Suprapubic skin (tissue), 4 donors: ENCODE data around the gene NPDC1. TPM values are rescaled to one million over a fixed set of nuclear protein-coding genes. Genes with fewer than 3 reads are reported as not detected.

Experiments
- DNase-seq, 2 donors: peaks; one replicate each; pipeline ENCODE4 v3.0.0-alpha.2; 2019; ENCODE audit warnings: low spot score in 2 of 2
- H3K27ac ChIP-seq: fragments of 200-600 bp; sonication (generic); one replicate; pipeline ENCODE4 v1.5.1; 2019
- H3K27me3 ChIP-seq: fragments of 200-600 bp; sonication (generic); one replicate; pipeline ENCODE4 v1.5.1; 2019
- H3K36me3 ChIP-seq: fragments of 200-600 bp; sonication (generic); one replicate; pipeline ENCODE4 v1.5.1; 2019
- H3K4me1 ChIP-seq: fragments of 200-600 bp; sonication (generic); one replicate; pipeline ENCODE4 v1.5.1; 2019
- H3K4me3 ChIP-seq: fragments of 200-600 bp; sonication (generic); one replicate; pipeline ENCODE4 v1.5.1; 2019; ENCODE audit warnings: mild to moderate bottlenecking
- H3K9me3 ChIP-seq: fragments of 200-600 bp; sonication (generic); one replicate; pipeline ENCODE4 v1.5.1; 2019
- CTCF ChIP-seq, 2 donors: fragments of 200-600 bp in 1 of 2; fragments of 450-650 bp in 1 of 2; sonication (generic) in 1 of 2; IDR thresholded peaks; one replicate each; pipeline ENCODE4 v1.5.1; 2016 to 2019; ENCODE audit warnings: antibody characterized with exemption in 2 of 2, mild to moderate bottlenecking in 1 of 2, moderate library complexity in 1 of 2
- EP300 ChIP-seq: sonication (generic); formaldehyde crosslinking; IDR thresholded peaks from one replicate; pipeline ENCODE4 v1.6.1; 2017; ENCODE audit warnings: antibody characterized with exemption
- POLR2A ChIP-seq, 2 donors: fragments of 450-650 bp; IDR thresholded peaks; one replicate each; pipeline ENCODE4 v1.6.1; 2017; ENCODE audit warnings: antibody characterized with exemption in 2 of 2, mild to moderate bottlenecking in 2 of 2, moderate library complexity in 2 of 2
- POLR2AphosphoS5 ChIP-seq, 3 donors: sonication (generic); formaldehyde crosslinking; IDR thresholded peaks; one replicate each; pipeline ENCODE4 v1.6.1; 2017; ENCODE audit warnings: antibody characterized with exemption in 3 of 3
- WGBS: methylation state at CpG from one replicate; pipeline ENCODE4 v1.1.5; 2018; 5-methylcytosine and 5-hydroxymethylcytosine counted together
- total RNA-seq, 4 donors: library from RNA; depleted of rRNA; stranded (reverse); fragments of >200 nt; gene quantifications; one replicate each; pipeline ENCODE4 v1.1.0, GENCODE V29; 2016

Gene NPDC1
- total RNA-seq, 4 donors from 2014 or later = 22.2 to 64.0 (median 47.3) TPM

GRCh38 chr9:137011156-137011555, 34.8 kb downstream of the NPDC1 start:
- no peak for TF ChIP-seq POLR2AphosphoS5 (IDR thresholded peaks at IDR 0.05)
- TF ChIP-seq POLR2A (IDR thresholded peaks at IDR 0.05) = no peak
- no peak for TF ChIP-seq CTCF (IDR thresholded peaks at IDR 0.05)
- TF ChIP-seq EP300 = no peak
- H3K9me3 ChIP-seq = no peaks in the 10 kb centered on the region
- H3K4me1 ChIP-seq = no peaks in the 10 kb centered on the region
- no peaks in the 10 kb centered on the region for H3K27me3 ChIP-seq
- no peak overlapping the region for H3K4me3 ChIP-seq
- DNase-seq = no peak
- 96% methylated on average over 23 of the region's 24 CpGs for WGBS
- H3K36me3 ChIP-seq = peaks cover 75% of the 10 kb centered on the region
- no peak overlapping the region for H3K27ac ChIP-seq

- H3K36me3 ChIP-seq = peaks cover 65% of the 10 kb centered on the region
- H3K9me3 ChIP-seq = no peaks in the 10 kb centered on the region
- H3K27ac ChIP-seq = no peak overlapping the region
- H3K4me1 ChIP-seq = no peaks in the 10 kb centered on the region
- WGBS = 98% methylated on average over 10 of the region's 49 CpGs
- H3K4me3 ChIP-seq = no peak overlapping the region
- no peaks in the 10 kb centered on the region for H3K27me3 ChIP-seq
- no peak for DNase-seq
- TF ChIP-seq POLR2A (IDR thresholded peaks at IDR 0.05) (no peak), POLR2AphosphoS5 (IDR thresholded peaks at IDR 0.05) (no peak), EP300 (no peak), CTCF (IDR thresholded peaks at IDR 0.05) (no peak)
These were observed 35.8 kb downstream of the NPDC1 start for GRCh38 chr9:137009938-137010732.

- H3K36me3 ChIP-seq = peaks cover 57% of the 10 kb centered on the region
- no peak for TF ChIP-seq POLR2AphosphoS5 (IDR thresholded peaks at IDR 0.05)
- TF ChIP-seq EP300 = no peak
- TF ChIP-seq CTCF (IDR thresholded peaks at IDR 0.05) = no peak
- TF ChIP-seq POLR2A (IDR thresholded peaks at IDR 0.05) = no peak
- no peak overlapping the region for H3K27ac ChIP-seq
- H3K27me3 ChIP-seq = no peaks in the 10 kb centered on the region
- no peaks in the 10 kb centered on the region for H3K4me1 ChIP-seq
- no CpG with 5 or more reads among the region's 18 CpGs for WGBS
- H3K4me3 ChIP-seq = no peak overlapping the region
- no peak for DNase-seq
- no peaks in the 10 kb centered on the region for H3K9me3 ChIP-seq
These were observed 36.8 kb downstream of the NPDC1 start for GRCh38 chr9:137009217-137009616.

GRCh38 chr9:137008312-137008711, 37.7 kb downstream of the NPDC1 start:
- H3K27ac ChIP-seq = no peak overlapping the region
- H3K4me1 ChIP-seq = no peaks in the 10 kb centered on the region
- WGBS = 85% methylated on average over 17 of the region's 22 CpGs
- peaks cover 55% of the 10 kb centered on the region for H3K36me3 ChIP-seq
- H3K4me3 ChIP-seq = no peak overlapping the region
- H3K9me3 ChIP-seq = no peaks in the 10 kb centered on the region
- no peaks in the 10 kb centered on the region for H3K27me3 ChIP-seq
- TF ChIP-seq POLR2A (IDR thresholded peaks at IDR 0.05) (no peak), EP300 (no peak), CTCF (IDR thresholded peaks at IDR 0.05) (no peak), POLR2AphosphoS5 (IDR thresholded peaks at IDR 0.05) (no peak)
- DNase-seq = no peak

- WGBS = 90% methylated on average over 2 of the region's 13 CpGs
- no peaks in the 10 kb centered on the region for H3K9me3 ChIP-seq
- H3K4me3 ChIP-seq = no peak overlapping the region
- DNase-seq = no peak
- no peaks in the 10 kb centered on the region for H3K4me1 ChIP-seq
- no peak for TF ChIP-seq CTCF (IDR thresholded peaks at IDR 0.05)
- TF ChIP-seq EP300 = no peak
- TF ChIP-seq POLR2AphosphoS5 (IDR thresholded peaks at IDR 0.05) = no peak
- no peak overlapping the region for H3K27ac ChIP-seq
- H3K27me3 ChIP-seq = no peaks in the 10 kb centered on the region
- H3K36me3 ChIP-seq = peaks cover 50% of the 10 kb centered on the region
These were observed 38.1 kb downstream of the NPDC1 start for GRCh38 chr9:137007816-137008270.
